Retinal pigment epithelial cell (primary cell): ENCODE data around the gene OSTF1.

ENCODE experiments used
- DNase-seq: peaks from one replicate; pipeline ENCODE4 v3.0.0-alpha.2; 2010; ENCODE audit warnings: low read depth
- H3K4me3 ChIP-seq: 2 replicates; pipeline ENCODE4 v1.5.1; 2011; ENCODE audit warnings: mild to moderate bottlenecking, low read length, control low read depth, moderate library complexity
- CTCF ChIP-seq: conservative IDR thresholded peaks from 2 replicates; pipeline ENCODE4 v1.5.1; 2011; ENCODE audit warnings: low read depth, low read length, control low read depth, inconsistent platforms

Gene OSTF1

DNA sequence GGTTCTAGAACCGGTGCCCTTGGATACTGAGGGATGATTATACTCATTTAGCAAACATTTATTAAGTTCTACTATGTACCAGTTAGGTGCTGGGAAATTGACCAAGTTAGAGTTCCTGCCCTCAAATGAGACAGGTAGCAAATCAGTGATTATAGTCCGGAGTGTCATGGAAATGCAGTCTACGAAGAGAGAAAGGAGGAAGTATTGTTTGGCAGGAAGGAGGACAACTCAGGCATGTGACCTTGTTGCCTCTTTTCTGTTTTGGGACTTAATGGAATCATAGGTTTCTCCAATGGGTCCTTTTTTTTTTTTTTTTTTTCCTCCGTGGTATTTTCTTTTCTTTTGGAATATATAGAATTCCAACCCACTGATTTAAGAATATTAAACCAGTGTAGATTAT lies 28.0 kb downstream of the OSTF1 start:
- H3K4me3 ChIP-seq, result no peak overlapping the region
- DNase-seq, result no peak
- TF ChIP-seq CTCF, result no peak

- DNase-seq, result no peak
- no peak for TF ChIP-seq CTCF
- H3K4me3 ChIP-seq, result no peak overlapping the region
Measured at GRCh38 chr9:75117564-75117963, 29.2 kb downstream of the OSTF1 start.

DNA sequence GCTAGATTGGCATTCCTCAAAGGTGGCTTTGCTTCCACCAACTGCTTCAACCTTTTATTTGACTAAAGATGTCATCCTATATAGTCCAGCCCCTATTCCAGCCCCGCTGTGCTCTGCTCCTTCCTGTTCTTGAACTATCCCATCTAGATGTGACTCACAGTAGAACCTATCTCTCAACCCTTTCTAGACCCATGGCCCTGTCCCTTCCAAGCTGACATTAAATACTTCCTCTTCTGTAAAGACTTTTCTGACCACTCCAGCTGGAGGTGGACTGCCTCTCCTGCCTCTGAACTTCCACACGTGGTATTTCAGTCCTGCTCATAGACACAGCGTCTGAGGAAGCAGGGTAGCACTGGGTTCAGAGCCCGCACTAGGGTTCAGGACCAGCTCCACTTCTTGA lies 32.4 kb downstream of the OSTF1 start:
- no peak for DNase-seq
- H3K4me3 ChIP-seq, result no peak overlapping the region
- TF ChIP-seq CTCF, result no peak

DNA sequence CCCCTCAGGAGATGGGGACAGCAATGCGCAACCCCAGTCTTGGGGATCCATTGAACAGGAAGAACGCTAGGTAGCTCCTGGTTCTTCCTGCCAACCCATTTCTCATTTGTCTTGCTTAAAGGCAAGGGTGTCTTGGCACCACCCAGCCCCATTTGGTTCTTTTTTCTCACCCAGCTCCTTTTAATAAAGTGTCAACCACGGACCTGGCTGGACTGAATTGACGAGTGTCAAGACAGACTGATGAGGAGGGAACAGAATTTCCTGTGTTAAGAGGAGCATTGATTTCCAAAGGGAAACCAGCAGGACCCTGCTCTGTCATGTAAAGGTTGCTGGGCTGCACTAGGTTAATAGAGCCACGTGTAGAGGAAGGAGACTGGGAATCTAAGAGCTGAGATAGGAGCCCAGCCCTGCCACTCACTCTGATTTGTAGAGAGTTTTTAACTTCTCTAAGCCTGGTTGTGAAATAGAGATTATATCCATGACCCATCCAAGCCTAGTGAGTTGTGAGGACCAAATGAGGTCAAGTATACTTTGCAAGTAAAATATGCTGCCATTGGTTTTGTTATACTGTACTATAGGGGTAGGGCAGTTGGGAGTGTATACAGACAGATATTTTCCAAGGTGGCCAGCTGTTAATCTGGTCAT lies 33.7 kb downstream of the OSTF1 start:
- TF ChIP-seq CTCF, result no peak
- no peak for DNase-seq
- H3K4me3 ChIP-seq, result no peak overlapping the region

GRCh38 chr9:75123696-75124095 lies 35.4 kb downstream of the OSTF1 start:
- no peak for TF ChIP-seq CTCF
- DNase-seq, result no peak
- H3K4me3 ChIP-seq, result no peak overlapping the region

GRCh38 chr9:75128535-75128934 lies 40.2 kb downstream of the OSTF1 start:
- H3K4me3 ChIP-seq, result no peak overlapping the region
- no peak for DNase-seq
- TF ChIP-seq CTCF, result no peak

DNA sequence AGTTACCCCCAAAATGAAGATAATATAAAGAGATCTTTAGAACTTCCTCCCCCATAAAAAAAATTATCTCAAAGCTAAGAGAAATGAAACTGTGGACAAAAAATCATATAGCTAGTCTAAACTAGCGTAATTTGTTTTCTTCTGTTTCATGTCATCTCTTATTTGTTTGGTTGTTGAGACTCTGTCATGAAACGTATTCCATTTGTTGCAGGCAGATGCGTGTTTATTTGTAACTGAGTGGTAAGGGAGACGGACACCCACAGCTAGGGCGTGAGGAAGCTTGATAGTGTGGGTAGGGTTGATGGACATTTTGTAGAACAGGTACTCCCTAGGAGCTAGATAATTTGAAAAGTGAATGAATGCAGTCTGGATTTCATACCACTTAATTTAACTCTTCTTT lies 41.9 kb downstream of the OSTF1 start:
- no peak for DNase-seq
- H3K4me3 ChIP-seq, result no peak overlapping the region
- no peak for TF ChIP-seq CTCF
